ENCODE results near the gene CHD2. TPM values are rescaled to one million over a fixed set of nuclear protein-coding genes. Genes with fewer than 3 reads are reported as not detected.
A peak's percentile ranks its signal among the peaks of the same experiment; 100 is the strongest.

CHD2 gene
- total RNA-seq, 1 experiment from 2014 or later, result 81.8 TPM

GRCh38 chr15:93035092-93035915, 135.2 kb downstream of the CHD2 start:
- Histone ChIP-seq H3K4me1 (ENCODE audit: control insufficient read depth, insufficient read depth, low read length) (peaks cover 4% of the 10 kb centered on the region; the same call in 1 of the 2 replicates), H3K36me3 (ENCODE audit: control insufficient read depth, insufficient read depth, low read length) (no peaks in the 10 kb centered on the region), H3K9me3 (ENCODE audit: control insufficient read depth, insufficient read depth, low read depth, low read length) (no peaks in the 10 kb centered on the region), H3K27ac (ENCODE audit: low read length) (no peak overlapping the region), H3K4me3 (ENCODE audit: low read depth in 2 of 2, low read length in 2 of 2) (no peak overlapping the region), H3K27me3 (ENCODE audit: control insufficient read depth, insufficient read depth, low read length) (no peaks in the 10 kb centered on the region)
- TF ChIP-seq SIN3A (IDR thresholded peaks at IDR 0.05; ENCODE audit: borderline replicate concordance, insufficient read depth, low read depth, low read length) (no peak), POLR2AphosphoS5 (IDR thresholded peaks at IDR 0.05; ENCODE audit: low read depth, low read length) (no peak)
- ATAC-seq (peak; percentile 31), DNase-seq (ENCODE audit: low read depth, low spot score) (no peak)
- intact Hi-C loops (cut with micrococcal nuclease; ENCODE audit: unreplicated experiment), result loop anchor here (10.0 kb wide), 2 partner anchors 949 to 1289 kb away; no protein-coding TSS in a partner anchor
- ChIA-PET POLR2A (no interaction called here), CTCF (interaction anchor here (0.8 to 0.9 kb wide), 2 partner anchors 15 to 1085 kb away, joined by 3 to 4 read pairs; no protein-coding TSS in a partner anchor)
- in situ Hi-C loops (cut with HindIII; ENCODE audit: low pct_unique_long_range_greater_than_20kb, low sequenced_read_pairs), result no loop called here
- BruUV-seq (replicated peaks), result no TSS peak

GRCh38 chr15:93035953-93036810, 136.1 kb downstream of the CHD2 start:
- TF ChIP-seq TCF7L2 (IDR thresholded peaks at IDR 0.05; ENCODE audit: low read depth, low read length), result no peak
- TF ChIP-seq CTCF (IDR thresholded peaks at IDR 0.05), result peak; percentile 91
- TF ChIP-seq POLR2AphosphoS5 (IDR thresholded peaks at IDR 0.05; ENCODE audit: low read depth, low read length), result no peak
- no peak for TF ChIP-seq REST (IDR thresholded peaks at IDR 0.05; ENCODE audit: insufficient read depth in 1 of 2, low read depth in 2 of 2, low read length in 1 of 2)
- no peak for TF ChIP-seq SIN3A (IDR thresholded peaks at IDR 0.05; ENCODE audit: borderline replicate concordance, insufficient read depth, low read depth, low read length)
- in situ Hi-C loops (cut with HindIII; ENCODE audit: low pct_unique_long_range_greater_than_20kb, low sequenced_read_pairs), result no loop called here
- no peak overlapping the region for H3K4me3 ChIP-seq (ENCODE audit: low read depth in 2 of 2, low read length in 2 of 2)
- no peak for DNase-seq (ENCODE audit: low read depth, low spot score)
- no peaks in the 10 kb centered on the region for H3K9me3 ChIP-seq (ENCODE audit: control insufficient read depth, insufficient read depth, low read depth, low read length)
- CTCF ChIA-PET, result interaction anchor here (0.8 kb wide), 1 partner anchor 14 kb away, joined by 4 read pairs; no protein-coding TSS in a partner anchor
- H3K36me3 ChIP-seq (ENCODE audit: control insufficient read depth, insufficient read depth, low read length), result no peaks in the 10 kb centered on the region
- peak; percentile 73 for ATAC-seq
- H3K27me3 ChIP-seq (ENCODE audit: control insufficient read depth, insufficient read depth, low read length), result no peaks in the 10 kb centered on the region
- H3K4me1 ChIP-seq (ENCODE audit: control insufficient read depth, insufficient read depth, low read length), result no peaks in the 10 kb centered on the region
- intact Hi-C loops (cut with micrococcal nuclease; ENCODE audit: unreplicated experiment), result loop anchor here (10.0 kb wide), 2 partner anchors 949 to 1289 kb away; no protein-coding TSS in a partner anchor
- POLR2A ChIA-PET, result no interaction called here
- no peak overlapping the region for H3K27ac ChIP-seq (ENCODE audit: low read length)
- BruUV-seq (replicated peaks), result no TSS peak
